Subcutaneous adipose tissue (tissue), 4 donors: ENCODE results near the gene ARFGEF3. TPM values are rescaled to one million over a fixed set of nuclear protein-coding genes. Genes with fewer than 3 reads are reported as not detected.

ENCODE experiments used
- total RNA-seq, 4 donors: library from RNA; depleted of rRNA; stranded (reverse); fragments of >200 nt; gene quantifications; one replicate each; pipeline ENCODE4 v1.1.0, GENCODE V29; 2016
- TF ChIP-seq, protein P1 (sequence below): fragments of 450-650 bp; IDR thresholded peaks from one replicate; pipeline ENCODE4 v1.5.1; 2016; ENCODE audit warnings: low read depth, mild to moderate bottlenecking, control low read depth, antibody characterized with exemption, moderate library complexity

ARFGEF3 gene
- total RNA-seq, 4 donors from 2014 or later: 1.0 to 6.2 (median 2.3) TPM

GRCh38 chr6:138266095-138266494, 104.4 kb downstream of the ARFGEF3 start:
- TF ChIP-seq, protein P1, sequence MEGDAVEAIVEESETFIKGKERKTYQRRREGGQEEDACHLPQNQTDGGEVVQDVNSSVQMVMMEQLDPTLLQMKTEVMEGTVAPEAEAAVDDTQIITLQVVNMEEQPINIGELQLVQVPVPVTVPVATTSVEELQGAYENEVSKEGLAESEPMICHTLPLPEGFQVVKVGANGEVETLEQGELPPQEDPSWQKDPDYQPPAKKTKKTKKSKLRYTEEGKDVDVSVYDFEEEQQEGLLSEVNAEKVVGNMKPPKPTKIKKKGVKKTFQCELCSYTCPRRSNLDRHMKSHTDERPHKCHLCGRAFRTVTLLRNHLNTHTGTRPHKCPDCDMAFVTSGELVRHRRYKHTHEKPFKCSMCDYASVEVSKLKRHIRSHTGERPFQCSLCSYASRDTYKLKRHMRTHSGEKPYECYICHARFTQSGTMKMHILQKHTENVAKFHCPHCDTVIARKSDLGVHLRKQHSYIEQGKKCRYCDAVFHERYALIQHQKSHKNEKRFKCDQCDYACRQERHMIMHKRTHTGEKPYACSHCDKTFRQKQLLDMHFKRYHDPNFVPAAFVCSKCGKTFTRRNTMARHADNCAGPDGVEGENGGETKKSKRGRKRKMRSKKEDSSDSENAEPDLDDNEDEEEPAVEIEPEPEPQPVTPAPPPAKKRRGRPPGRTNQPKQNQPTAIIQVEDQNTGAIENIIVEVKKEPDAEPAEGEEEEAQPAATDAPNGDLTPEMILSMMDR: no peak

- TF ChIP-seq, protein P1: no peak
Observed at GRCh38 chr6:138267971-138268895, 106.5 kb downstream of the ARFGEF3 start.

DNA sequence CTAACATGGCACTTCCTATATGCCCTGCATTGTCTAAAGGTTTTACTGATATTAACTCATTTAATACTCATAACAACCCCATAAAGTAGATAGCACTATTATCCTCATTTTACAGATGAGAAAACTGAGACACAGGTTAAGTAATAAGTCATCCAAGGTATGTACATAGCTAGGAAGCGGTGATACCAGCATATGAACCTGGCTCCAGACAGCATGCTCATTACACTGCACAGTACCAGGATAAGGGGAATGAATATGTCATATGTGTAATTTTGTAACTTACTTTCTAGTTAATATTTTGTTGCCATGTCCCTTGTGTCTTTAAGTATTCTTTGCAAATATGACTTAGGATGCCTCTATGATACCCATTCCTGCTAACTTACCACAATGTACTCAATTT, 109.7 kb downstream of the ARFGEF3 start:
- TF ChIP-seq, protein P1: no peak

DNA sequence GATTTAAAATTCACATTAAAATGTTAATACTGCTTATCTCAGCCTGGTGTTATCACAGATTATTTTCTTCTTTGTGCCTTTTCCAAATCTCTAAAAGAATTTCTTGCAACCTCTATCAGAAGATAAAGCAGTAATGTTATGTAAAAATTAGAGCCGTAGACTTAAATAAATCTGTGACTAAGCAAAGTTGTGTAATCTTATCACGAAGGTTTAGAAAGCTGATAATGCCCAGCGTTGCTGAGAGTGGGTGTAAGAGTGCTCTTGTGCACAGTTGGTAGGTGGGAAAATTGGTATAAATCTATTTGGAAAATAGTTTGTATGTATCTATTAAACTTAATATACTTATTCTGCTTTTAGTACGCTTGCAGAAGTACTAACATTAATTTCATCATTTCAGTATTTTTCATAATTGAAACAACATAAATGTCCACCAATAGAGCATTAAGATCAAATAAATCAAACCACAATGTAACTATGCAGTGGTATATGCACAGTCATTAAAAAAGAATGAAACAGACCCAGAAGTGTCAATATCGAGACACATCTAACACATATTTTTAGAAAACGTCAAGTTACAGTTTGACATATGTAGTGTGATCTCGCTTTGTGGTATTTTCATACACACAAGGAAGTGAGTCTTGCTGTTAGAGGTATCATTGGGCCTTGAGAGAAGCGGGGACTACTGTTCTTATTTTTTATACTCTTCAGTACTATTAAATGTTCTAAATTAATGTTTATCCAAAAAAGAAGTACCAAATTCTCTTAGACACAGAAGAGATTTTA, 111.0 kb downstream of the ARFGEF3 start:
- TF ChIP-seq, protein P1: no peak

DNA sequence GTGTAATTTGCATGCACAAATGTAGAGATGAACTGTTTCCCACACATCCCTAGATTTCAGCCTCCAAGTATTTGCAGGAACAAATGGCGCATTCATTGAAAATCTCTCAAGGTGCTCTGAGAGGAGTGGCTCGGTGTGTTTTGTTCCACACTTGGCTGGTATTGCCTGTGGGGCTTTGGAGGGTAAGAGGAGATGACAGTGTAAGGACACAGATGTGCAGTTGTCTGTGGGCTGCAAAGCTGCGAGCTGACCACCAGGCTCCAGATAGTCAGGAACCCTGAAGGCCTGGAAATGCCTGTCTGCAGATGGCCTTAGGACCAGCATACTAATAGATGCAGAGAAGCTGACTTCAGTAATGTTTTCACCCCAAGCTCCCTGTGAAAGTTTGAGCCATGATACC, 114.2 kb downstream of the ARFGEF3 start:
- TF ChIP-seq, protein P1: no peak

- TF ChIP-seq, protein P1: no peak
Observed at GRCh38 chr6:138277835-138278234, 116.1 kb downstream of the ARFGEF3 start.

DNA sequence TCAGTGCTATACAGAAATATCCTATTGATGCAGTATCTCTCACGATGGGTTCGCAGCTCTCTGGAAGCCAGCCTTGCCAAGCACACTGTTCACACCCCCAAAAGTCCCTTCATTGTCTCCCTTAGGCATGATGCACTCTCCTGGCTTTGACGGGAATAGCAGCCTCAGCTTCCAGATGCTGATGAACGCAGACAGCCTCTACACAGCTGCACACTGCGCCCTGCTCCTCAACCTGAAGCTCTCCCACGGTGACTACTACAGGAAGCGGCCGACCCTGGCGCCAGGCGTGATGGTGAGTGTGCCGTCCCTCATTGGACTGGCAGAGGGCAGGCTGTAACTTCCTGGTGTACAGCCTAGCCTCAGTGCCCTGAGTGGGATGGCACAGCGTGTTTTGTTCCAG, 116.6 kb downstream of the ARFGEF3 start:
- TF ChIP-seq, protein P1: no peak
